Tibial nerve (tissue), 4 donors: ENCODE data around the gene ABHD12. TPM values are rescaled to one million over a fixed set of nuclear protein-coding genes. Genes with fewer than 3 reads are reported as not detected.
A peak's percentile ranks its signal among the peaks of the same experiment; 100 is the strongest.

Experiments used
- DNase-seq, 2 donors: peaks; one replicate each; pipeline ENCODE4 v3.0.0-alpha.2; 2019; ENCODE audit warnings: low spot score in 2 of 2
- H3K27ac ChIP-seq, 4 donors: fragments of 200-600 bp; sonication (generic) in 3 of 4; one replicate each; pipeline ENCODE4 v1.5.1; 2017 to 2019; ENCODE audit warnings: mild to moderate bottlenecking in 1 of 4
- H3K27me3 ChIP-seq, 2 donors: fragments of 200-600 bp; sonication (generic) in 1 of 2; one replicate each; pipeline versions ENCODE4 v1.5.1 to v1.6.0; 2017 to 2019
- H3K36me3 ChIP-seq, 3 donors: fragments of 200-600 bp; sonication (generic); one replicate each; pipeline ENCODE4 v1.5.1; 2018 to 2019
- H3K4me1 ChIP-seq, 4 donors: fragments of 200-600 bp; sonication (generic) in 3 of 4; one replicate each; pipeline ENCODE4 v1.5.1; 2017 to 2019
- H3K4me3 ChIP-seq, 4 donors: fragments of 200-600 bp; sonication (generic) in 3 of 4; one replicate each; pipeline ENCODE4 v1.5.1; 2017 to 2019; ENCODE audit warnings: mild to moderate bottlenecking in 1 of 4, moderate library complexity in 1 of 4
- H3K9me3 ChIP-seq, 4 donors: fragments of 200-600 bp; sonication (generic) in 3 of 4; one replicate each; pipeline ENCODE4 v1.5.1; 2017 to 2019
- EP300 ChIP-seq, 2 donors: sonication (generic); formaldehyde crosslinking; IDR thresholded peaks; one replicate each; pipeline ENCODE4 v1.6.1; 2017; ENCODE audit warnings: antibody characterized with exemption in 2 of 2, mild to moderate bottlenecking in 1 of 2
- POLR2A ChIP-seq, 2 donors: fragments of 450-650 bp; IDR thresholded peaks; one replicate each; pipeline ENCODE4 v1.6.1; 2017; ENCODE audit warnings: antibody characterized with exemption in 2 of 2, mild to moderate bottlenecking in 2 of 2, moderate library complexity in 2 of 2
- WGBS, 2 donors: methylation state at CpG; one replicate each; pipeline ENCODE4 v1.1.5; 2018; 5-methylcytosine and 5-hydroxymethylcytosine counted together
- total RNA-seq, 4 donors: library from RNA; depleted of rRNA; stranded (reverse); fragments of >200 nt; gene quantifications; one replicate each; pipeline ENCODE4 v1.1.0, GENCODE V29; 2016
- TF ChIP-seq, protein P1 (sequence below), 5 experiments: fragments of 200-600 bp in 3 of 5; fragments of 450-650 bp in 2 of 5; sonication (generic) in 3 of 5; IDR thresholded peaks; one replicate each; pipeline ENCODE4 v1.5.1; 2016 to 2019; ENCODE audit warnings: antibody characterized with exemption in 5 of 5, mild to moderate bottlenecking in 3 of 5, moderate library complexity in 2 of 5

Gene ABHD12
- total RNA-seq, 4 donors from 2014 or later: 67.2 to 116 (median 105) TPM

DNA sequence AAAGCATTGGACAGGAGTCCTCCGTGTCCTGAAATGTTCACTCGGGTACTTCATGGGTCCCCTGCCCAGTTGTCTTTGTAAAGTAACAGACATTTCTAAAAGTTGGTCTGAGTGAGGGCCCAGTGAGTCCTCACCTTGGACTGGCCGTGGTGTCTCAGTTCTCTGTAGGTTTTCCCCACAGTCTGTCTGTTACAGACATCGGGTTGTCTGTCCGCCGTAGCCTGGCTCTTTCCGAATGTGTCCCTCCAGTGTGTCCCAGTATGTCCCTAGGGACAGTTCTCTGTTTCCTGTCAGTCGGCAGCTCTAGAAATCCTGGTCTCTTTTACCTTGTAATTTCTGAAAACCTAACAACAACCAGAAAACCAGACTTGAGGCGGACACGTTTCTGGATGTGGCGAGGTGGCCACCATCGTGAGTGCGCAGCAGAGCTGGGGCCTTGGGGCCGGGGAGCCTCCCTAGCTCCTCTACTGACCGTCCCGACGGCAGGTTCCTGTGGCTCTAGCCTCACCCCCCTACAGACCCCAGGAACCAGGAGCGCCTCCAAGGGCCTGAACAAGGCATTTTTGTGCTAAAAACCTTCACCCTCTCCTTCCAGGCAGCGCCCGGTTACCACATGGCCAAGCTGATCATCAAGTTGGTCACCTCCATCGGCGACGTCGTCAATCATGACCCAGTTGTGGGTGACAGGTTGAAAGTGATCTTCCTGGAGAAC is 100.6 kb downstream of the ABHD12 start:
- 85 to 90% methylated on average over 19 to 24 of the region's 24 CpGs for WGBS, 2 donors
- H3K36me3 ChIP-seq: peaks cover 0 to 83% (median 33%) of the 10 kb centered on the region in 3 donors
- H3K9me3 ChIP-seq: no peaks in the 10 kb centered on the region
- no peak overlapping the region for H3K4me3 ChIP-seq
- H3K27me3 ChIP-seq: no peaks in the 10 kb centered on the region
- DNase-seq: no peak
- TF ChIP-seq, protein P1, sequence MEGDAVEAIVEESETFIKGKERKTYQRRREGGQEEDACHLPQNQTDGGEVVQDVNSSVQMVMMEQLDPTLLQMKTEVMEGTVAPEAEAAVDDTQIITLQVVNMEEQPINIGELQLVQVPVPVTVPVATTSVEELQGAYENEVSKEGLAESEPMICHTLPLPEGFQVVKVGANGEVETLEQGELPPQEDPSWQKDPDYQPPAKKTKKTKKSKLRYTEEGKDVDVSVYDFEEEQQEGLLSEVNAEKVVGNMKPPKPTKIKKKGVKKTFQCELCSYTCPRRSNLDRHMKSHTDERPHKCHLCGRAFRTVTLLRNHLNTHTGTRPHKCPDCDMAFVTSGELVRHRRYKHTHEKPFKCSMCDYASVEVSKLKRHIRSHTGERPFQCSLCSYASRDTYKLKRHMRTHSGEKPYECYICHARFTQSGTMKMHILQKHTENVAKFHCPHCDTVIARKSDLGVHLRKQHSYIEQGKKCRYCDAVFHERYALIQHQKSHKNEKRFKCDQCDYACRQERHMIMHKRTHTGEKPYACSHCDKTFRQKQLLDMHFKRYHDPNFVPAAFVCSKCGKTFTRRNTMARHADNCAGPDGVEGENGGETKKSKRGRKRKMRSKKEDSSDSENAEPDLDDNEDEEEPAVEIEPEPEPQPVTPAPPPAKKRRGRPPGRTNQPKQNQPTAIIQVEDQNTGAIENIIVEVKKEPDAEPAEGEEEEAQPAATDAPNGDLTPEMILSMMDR (IDR thresholded peaks at IDR 0.05): no peak
- TF ChIP-seq EP300 (IDR thresholded peaks at IDR 0.05) (no peak), POLR2A (IDR thresholded peaks at IDR 0.05) (no peak)
- H3K4me1 ChIP-seq: peaks cover 0 to 10% (median 5%) of the 10 kb centered on the region in 4 donors
- H3K27ac ChIP-seq: no peak overlapping the region

DNA sequence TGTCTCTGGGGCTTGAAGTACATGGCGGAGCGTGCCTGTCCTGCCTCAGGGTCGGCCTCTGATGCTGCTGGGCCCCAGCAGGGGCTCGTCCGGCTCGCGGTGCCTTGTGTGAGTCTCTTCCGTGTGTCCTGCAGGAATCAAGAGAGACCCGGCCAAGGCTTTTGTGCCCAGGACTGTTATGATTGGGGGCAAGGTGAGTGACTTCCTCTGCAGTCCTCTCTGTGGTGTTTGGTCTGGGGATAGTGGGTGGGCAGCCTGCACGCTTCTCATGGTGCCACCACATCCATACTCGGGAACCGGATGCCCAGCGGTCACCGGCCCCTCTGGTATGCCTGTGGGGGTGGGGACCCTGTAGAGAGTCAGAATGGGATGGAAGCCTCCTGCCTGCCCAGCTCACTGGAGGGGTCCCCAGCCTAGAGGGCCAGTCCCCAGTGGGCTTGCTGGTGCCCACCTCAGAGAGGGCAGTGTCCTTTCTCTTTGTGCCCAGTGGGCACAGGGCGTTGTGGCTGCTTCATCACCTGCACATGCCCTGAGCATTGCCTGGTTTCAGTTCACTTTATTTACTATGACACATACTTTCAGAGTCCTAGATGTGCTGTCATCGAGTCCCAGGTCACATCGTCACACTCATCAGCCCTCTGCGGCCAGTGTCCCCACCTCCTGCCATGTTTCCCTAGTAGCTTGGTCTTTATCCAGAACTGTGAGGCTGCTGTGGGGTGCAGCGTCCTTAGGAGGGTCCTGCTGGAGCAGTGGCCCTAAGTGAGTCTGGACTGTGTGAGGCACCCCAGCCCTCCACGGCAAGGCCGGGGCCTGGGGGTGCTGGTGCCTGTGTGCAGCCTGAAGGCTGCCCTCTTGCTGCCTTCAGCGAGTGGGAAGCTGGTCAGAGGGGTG is 102.1 kb downstream of the ABHD12 start:
- WGBS, 2 donors: 75 to 88% methylated on average over 8 to 12 of the region's 22 CpGs
- peaks cover 0 to 98% (median 37%) of the 10 kb centered on the region in 3 donors for H3K36me3 ChIP-seq

DNA sequence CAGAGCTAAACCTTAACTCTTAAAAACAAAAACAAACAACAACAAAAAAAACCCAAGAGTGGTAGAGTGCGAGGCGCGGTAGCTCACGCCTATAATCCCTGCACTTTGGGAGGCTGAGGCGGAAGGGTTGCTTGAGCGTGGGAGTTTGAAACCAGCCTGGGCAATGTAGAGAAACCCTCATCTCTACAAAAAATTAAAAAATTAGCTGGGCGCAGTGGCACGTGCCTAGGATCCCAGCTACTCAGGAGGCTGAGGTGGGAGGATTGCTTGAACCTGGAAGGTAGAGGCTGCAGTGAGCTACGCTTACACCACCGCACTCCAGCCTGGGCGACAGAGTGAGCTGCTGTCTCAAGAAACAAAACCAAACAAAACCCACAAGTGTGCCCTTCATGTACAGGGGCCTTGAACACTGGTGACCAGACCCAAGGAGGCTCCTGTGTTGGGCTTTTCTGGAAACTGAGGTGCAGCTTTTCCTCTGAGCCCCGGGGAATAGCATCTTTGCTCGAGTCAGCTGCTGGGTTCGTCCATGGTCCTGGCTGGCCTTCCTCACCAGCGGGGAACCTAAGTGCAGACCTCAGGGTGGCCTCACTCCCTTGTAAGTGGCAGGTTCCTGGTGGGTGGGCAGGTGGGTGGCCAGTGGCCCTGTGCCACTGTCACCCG is 102.9 kb downstream of the ABHD12 start:
- H3K27me3 ChIP-seq: no peaks in the 10 kb centered on the region
- DNase-seq: no peak
- H3K4me3 ChIP-seq: no peak overlapping the region
- H3K27ac ChIP-seq: no peak overlapping the region
- TF ChIP-seq POLR2A (IDR thresholded peaks at IDR 0.05) (no peak), EP300 (IDR thresholded peaks at IDR 0.05) (no peak)
- TF ChIP-seq, protein P1 (IDR thresholded peaks at IDR 0.05): no peak
- H3K4me1 ChIP-seq: no peaks in the 10 kb centered on the region
- 90 to 94% methylated on average over 15 of the region's 16 CpGs for WGBS, 2 donors
- peaks cover 0 to 100% (median 37%) of the 10 kb centered on the region in 3 donors for H3K36me3 ChIP-seq
- no peaks in the 10 kb centered on the region for H3K9me3 ChIP-seq

More for the DNA sequence above, 102.1 kb downstream of the ABHD12 start:
- H3K4me1 ChIP-seq: no peaks in the 10 kb centered on the region
- TF ChIP-seq, protein P1 (IDR thresholded peaks at IDR 0.05): no peak
- TF ChIP-seq POLR2A (IDR thresholded peaks at IDR 0.05): no peak
- TF ChIP-seq EP300 (IDR thresholded peaks at IDR 0.05): no peak
- H3K4me3 ChIP-seq: no peak overlapping the region
- DNase-seq: no peak
- no peaks in the 10 kb centered on the region for H3K27me3 ChIP-seq
- no peak overlapping the region for H3K27ac ChIP-seq
- H3K9me3 ChIP-seq: no peaks in the 10 kb centered on the region

DNA sequence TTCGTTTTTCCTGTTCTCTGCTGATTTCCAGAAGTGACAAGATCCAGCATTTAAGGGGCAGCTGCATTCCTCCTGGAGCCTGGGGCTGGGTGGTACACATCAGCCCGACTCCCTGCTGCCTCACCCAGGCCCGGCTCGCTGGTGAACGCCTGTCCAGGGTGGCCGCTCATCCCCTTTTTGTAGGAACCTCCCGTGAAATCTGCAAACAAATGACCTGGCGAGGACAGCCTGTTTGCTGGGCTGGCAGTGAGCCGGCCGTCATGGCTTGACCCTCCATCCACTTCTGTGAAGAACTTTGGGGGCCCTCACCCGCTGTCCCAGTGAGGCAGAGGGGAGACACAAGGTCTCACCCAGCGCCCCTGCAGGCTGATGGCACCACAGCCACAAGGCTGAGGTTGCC is 103.7 kb downstream of the ABHD12 start:
- 94 to 95% methylated on average over 11 to 12 of the region's 12 CpGs for WGBS, 2 donors
- H3K36me3 ChIP-seq: peaks cover 0 to 100% (median 37%) of the 10 kb centered on the region in 3 donors
- DNase-seq: peak in 1 of 2 donors; percentile 11
- no peak overlapping the region for H3K4me3 ChIP-seq
- no peaks in the 10 kb centered on the region for H3K4me1 ChIP-seq
- no peaks in the 10 kb centered on the region for H3K27me3 ChIP-seq
- no peak overlapping the region for H3K27ac ChIP-seq
- no peaks in the 10 kb centered on the region for H3K9me3 ChIP-seq
- TF ChIP-seq EP300 (IDR thresholded peaks at IDR 0.05) (no peak), POLR2A (IDR thresholded peaks at IDR 0.05) (no peak)
- TF ChIP-seq, protein P1 (IDR thresholded peaks at IDR 0.05): no peak
